Bronchial epithelial cell (primary cell): ENCODE data around the gene HMOX2. TPM values are rescaled to one million over a fixed set of nuclear protein-coding genes. Genes with fewer than 3 reads are reported as not detected.

Source experiments
- DNase-seq: peaks from one replicate; pipeline ENCODE4 v3.0.0-alpha.2; 2010; ENCODE audit warnings: low read depth
- FAIRE-seq: peaks from 2 replicates; lab custom pipeline; 2011; peaks lifted over from hg19 to GRCh38; lab: Jason Lieb, UNC
- H3K27me3 ChIP-seq: 2 replicates; pipeline ENCODE4 v1.5.1; 2011; ENCODE audit warnings: low read length; ENCODE audit not compliant: control insufficient read depth, insufficient read depth
- H3K36me3 ChIP-seq: 2 replicates; pipeline ENCODE4 v1.5.1; 2011; ENCODE audit warnings: low read length; ENCODE audit not compliant: control insufficient read depth, insufficient read depth
- H3K4me3 ChIP-seq: 2 replicates; pipeline ENCODE4 v1.5.1; 2011; ENCODE audit warnings: mild to moderate bottlenecking, low read depth, low read length, control low read depth
- total RNA-seq: library from RNA; depleted of rRNA; stranded (reverse); fragments of >200 nt; gene quantifications from 2 replicates; pipeline ENCODE4 v1.2.1, GENCODE V29; 2014
- TF ChIP-seq, protein P1 (sequence below): IDR thresholded peaks from 2 replicates; pipeline ENCODE4 v1.5.1; 2011; ENCODE audit warnings: mild to moderate bottlenecking, moderate library complexity, low read length, control low read depth, inconsistent platforms; ENCODE audit not compliant: insufficient read depth, severe bottlenecking

The HMOX2 gene
- total RNA-seq, 1 donor from 2014 or later, result 66.1 TPM

DNA sequence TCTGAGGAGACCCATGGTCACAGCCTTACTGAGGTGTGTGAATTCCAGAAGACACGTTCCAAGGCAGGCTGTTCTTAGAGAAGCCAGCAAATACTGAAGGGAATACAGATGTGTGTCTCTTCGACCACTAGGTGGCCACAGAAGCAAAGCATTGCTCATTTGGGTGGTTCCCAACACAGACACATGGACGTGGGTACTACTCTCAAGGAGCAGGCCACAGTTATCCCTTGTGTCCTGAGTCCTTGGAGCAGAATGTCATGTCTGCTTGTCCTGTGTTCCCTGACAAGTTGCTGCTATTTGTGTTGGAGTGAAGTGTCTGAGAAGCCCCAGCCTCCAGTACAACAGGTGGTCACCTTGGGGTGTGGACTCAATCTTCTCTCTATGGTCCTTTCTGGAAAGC is 30.3 kb downstream of the HMOX2 start:
- Histone ChIP-seq H3K27me3 (no peaks in the 10 kb centered on the region), H3K4me3 (no peak overlapping the region), H3K36me3 (peaks cover 31% of the 10 kb centered on the region)
- TF ChIP-seq, protein P1, sequence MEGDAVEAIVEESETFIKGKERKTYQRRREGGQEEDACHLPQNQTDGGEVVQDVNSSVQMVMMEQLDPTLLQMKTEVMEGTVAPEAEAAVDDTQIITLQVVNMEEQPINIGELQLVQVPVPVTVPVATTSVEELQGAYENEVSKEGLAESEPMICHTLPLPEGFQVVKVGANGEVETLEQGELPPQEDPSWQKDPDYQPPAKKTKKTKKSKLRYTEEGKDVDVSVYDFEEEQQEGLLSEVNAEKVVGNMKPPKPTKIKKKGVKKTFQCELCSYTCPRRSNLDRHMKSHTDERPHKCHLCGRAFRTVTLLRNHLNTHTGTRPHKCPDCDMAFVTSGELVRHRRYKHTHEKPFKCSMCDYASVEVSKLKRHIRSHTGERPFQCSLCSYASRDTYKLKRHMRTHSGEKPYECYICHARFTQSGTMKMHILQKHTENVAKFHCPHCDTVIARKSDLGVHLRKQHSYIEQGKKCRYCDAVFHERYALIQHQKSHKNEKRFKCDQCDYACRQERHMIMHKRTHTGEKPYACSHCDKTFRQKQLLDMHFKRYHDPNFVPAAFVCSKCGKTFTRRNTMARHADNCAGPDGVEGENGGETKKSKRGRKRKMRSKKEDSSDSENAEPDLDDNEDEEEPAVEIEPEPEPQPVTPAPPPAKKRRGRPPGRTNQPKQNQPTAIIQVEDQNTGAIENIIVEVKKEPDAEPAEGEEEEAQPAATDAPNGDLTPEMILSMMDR, result peak; percentile 92
- DNase-seq (peak; percentile 75), FAIRE-seq (peak; percentile 23)

DNA sequence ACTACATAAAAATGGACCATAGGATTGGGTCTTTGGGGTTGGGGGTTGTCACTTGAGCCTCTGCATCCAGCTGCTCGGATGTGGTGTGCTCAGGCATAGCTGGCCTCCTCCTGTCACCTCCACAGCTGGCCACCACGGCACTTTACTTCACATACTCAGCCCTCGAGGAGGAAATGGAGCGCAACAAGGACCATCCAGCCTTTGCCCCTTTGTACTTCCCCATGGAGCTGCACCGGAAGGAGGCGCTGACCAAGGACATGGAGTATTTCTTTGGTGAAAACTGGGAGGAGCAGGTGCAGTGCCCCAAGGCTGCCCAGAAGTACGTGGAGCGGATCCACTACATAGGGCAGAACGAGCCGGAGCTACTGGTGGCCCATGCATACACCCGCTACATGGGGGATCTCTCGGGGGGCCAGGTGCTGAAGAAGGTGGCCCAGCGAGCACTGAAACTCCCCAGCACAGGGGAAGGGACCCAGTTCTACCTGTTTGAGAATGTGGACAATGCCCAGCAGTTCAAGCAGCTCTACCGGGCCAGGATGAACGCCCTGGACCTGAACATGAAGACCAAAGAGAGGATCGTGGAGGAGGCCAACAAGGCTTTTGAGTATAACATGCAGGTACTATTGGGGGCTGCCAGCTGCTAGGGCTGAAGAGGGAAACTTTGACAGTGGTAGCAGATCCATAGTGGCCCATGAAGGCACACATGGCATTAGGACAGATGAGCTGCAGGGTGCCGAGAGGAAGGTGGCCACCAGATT is 31.6 kb downstream of the HMOX2 start:
- Histone ChIP-seq H3K27me3 (no peaks in the 10 kb centered on the region), H3K36me3 (peaks cover 38% of the 10 kb centered on the region), H3K4me3 (no peak overlapping the region)
- FAIRE-seq (no peak), DNase-seq (no peak)
- TF ChIP-seq, protein P1, result no peak

DNA sequence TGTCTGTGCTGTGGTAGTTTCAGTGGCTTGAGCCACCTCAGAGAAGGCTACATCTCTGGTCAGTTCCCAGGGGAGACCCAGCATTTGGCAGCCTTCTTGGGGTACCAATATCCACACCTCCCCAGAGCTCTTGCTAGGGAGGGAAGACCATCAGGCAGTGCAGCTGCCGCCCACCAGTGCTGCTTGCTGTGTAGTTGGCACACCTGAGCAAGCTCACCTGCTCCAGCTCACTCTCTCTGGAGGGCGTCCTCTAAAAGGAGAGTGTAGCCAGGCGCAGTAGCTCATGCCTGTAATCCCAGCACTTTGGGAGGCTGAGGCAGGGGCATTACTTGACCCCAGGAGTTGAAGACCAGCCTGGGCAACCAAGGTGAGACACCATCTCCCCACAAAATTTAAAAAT is 32.6 kb downstream of the HMOX2 start:
- FAIRE-seq (no peak), DNase-seq (no peak)
- TF ChIP-seq, protein P1, result no peak
- Histone ChIP-seq H3K4me3 (no peak overlapping the region), H3K36me3 (peaks cover 43% of the 10 kb centered on the region), H3K27me3 (no peaks in the 10 kb centered on the region)

DNA sequence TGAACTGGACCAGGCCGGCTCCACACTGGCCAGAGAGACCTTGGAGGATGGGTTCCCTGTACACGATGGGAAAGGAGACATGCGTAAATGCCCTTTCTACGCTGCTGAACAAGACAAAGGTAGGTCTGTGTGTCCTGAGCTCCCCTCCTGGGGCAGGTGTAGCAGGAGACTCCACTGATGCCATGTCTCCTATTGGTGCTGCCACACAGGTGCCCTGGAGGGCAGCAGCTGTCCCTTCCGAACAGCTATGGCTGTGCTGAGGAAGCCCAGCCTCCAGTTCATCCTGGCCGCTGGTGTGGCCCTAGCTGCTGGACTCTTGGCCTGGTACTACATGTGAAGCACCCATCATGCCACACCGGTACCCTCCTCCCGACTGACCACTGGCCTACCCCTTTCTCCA is 33.2 kb downstream of the HMOX2 start:
- TF ChIP-seq, protein P1, result no peak
- FAIRE-seq (no peak), DNase-seq (no peak)
- Histone ChIP-seq H3K36me3 (peaks cover 43% of the 10 kb centered on the region), H3K27me3 (no peaks in the 10 kb centered on the region), H3K4me3 (no peak overlapping the region)

DNA sequence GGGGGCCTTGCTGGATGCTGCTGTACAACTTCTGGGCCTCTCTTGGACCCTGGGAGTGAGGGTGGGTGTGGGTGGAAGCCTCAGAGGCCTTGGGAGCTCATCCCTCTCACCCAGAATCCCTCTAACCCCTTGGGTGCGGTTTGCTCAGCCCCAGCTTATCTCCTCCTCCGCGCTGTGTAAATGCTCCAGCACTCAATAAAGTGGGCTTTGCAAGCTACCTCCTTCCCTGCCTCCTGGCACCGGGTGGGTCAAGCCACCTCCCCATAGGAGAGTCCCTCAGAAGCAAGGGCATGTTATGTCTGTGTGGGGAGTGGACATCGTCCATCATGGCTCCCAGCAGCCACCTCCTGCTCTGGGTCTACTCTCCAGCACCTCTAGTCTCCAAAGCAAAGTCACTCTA is 33.9 kb downstream of the HMOX2 start:
- H3K27me3 ChIP-seq, result no peaks in the 10 kb centered on the region
- DNase-seq, result no peak
- peaks cover 42% of the 10 kb centered on the region for H3K36me3 ChIP-seq
- FAIRE-seq, result no peak
- TF ChIP-seq, protein P1, result no peak
- H3K4me3 ChIP-seq, result no peak overlapping the region
